HG03103 (cell line): ENCODE measurements around the gene SPDYE2B.
A peak's percentile ranks its signal among the peaks of the same experiment; 100 is the strongest.
"Not testable (repeated sequence)": the region's sequence is repeated elsewhere in the genome, so short reads cannot be mapped to it uniquely, and the experiment has no call there.

Experiments used
- ATAC-seq: cut with Tn5 transposase; IDR thresholded peaks from one replicate; pipeline ENCODE4 v1.9.1; 2021; ENCODE audit warnings: low read depth; ENCODE audit not compliant: unreplicated experiment

Gene SPDYE2B

DNA sequence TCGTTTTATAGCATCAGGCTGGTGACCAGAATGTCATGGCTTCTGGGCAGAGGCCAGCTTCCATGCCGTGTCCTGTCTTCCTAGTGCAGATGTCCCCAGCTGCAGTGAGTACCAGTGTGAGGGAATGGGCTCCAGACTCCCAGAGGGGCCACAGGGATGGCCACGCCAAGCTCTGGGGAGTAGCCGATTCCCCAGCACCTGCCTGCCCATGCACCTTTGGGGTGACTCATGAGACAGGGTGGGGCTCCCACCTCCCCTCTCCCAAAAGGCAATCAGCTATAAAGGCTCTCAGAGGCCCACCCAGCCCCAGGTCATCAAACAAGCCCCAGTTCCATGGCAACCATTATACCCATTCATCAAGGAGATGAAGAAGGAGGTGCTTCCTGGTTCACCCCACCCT, at the start of gene SPDYE2B:
TSS of gene SPDYE2B (plus strand) at position 396 of the 400 bp plus-strand sequence. CDS start 2,030 bp downstream, outside the sequence.
- not testable (repeated sequence) for ATAC-seq

- not testable (repeated sequence) for ATAC-seq
Measured at GRCh38 chr7:102602317-102602716, 47.8 kb upstream of the SPDYE2B start.

DNA sequence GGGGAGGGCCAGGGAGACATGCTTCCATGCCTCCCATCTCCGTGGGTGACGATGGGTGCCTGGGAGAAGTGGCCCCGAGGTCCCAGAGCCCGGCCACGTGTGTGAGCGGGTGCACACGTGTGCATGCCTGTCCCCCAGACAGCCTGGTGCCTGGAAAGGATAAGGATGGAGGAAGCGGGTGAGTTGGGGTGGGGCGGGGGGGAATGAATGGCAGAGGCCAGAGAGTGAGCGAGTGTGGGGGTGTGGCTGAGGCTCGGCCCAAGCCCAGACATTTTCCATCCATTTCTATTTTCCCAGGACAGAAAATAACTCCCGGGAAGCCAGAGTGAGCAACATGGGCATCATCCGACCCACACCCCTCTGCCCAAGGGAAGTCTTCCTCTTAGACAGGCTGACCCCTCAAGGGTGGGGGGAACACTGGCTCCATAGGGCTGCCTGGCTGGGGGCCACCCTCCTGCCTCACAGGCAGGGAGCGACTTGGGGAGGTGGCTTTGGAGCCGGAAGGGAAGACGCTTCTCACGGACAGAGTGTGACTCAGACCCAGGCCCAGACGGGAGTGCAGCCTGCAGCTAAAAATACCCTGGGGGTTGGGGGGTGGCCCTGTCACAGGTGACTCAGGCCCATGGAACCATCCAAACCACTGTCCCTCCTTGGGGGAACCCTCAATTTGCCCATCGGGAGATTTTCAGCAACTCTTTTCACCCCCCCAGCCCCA, 45.5 kb upstream of the SPDYE2B start:
- not testable (repeated sequence) for ATAC-seq

DNA sequence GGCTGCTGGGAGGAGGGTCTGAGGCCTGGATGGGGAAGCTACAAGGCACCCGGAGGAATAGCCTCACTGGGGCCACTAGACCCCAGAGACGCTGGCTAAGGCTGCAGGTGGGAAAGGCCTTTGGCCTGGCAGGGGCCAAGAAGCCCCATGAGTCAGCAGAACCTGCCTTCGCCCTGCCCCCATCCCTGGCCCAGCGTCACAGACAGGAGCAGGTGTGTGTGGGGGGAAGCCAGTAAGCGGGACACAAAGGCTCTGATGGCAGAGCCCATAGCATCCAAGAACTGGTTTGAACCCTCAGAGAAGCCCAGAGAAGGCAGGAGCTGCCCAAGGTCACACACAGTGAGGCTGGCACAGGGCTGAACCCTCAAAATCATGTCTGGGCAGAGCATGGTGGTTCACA, 43.3 kb upstream of the SPDYE2B start:
- ATAC-seq: not testable (repeated sequence)

DNA sequence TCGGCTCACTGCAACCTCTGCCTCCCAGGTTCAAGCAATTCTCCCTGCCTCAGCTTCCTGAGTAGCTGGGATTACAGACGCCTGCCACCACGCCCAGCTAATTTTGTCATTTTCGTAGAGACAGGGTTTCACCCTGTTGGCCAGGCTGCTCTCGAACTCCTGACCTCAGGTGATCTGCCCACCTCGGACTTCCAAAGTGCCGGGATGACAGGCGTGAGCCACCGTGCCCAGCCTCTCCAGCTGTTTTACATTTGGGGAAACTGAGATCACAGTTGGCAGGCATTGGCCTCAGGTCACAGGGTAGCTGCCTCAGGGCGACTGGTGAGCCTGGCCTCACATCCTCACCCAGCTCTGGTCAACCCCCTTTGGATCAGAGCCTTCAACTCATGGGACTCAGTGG, 40.4 kb upstream of the SPDYE2B start:
- ATAC-seq: not testable (repeated sequence)

DNA sequence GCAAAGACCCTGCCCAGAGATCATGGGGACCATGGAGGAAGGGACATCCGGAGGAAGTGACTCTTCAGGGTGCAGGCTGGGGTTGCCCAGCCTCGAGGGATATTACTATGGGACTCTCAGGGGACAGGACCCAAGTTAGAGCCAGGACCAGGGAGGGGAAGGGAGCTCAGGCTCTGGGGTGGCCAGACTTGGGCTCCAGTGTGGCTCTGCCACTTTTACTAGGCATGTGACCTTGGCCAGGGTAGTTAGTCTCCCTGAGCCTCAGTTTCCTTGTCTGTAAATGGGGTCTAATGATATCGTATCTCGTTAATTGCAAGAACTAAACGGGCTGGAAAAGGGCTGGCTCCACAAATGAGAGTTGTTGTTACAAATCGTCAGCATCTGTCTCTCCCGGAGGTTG, 39.7 kb upstream of the SPDYE2B start:
- ATAC-seq: not testable (repeated sequence)

- peak; percentile 45 for ATAC-seq
Measured at GRCh38 chr7:102611013-102611674, 39.0 kb upstream of the SPDYE2B start.

- ATAC-seq: not testable (repeated sequence)
Measured at GRCh38 chr7:102611675-102612325, 38.3 kb upstream of the SPDYE2B start.

GRCh38 chr7:102613575-102614345, 36.4 kb upstream of the SPDYE2B start:
- ATAC-seq: peak; percentile 52

- not testable (repeated sequence) for ATAC-seq
Measured at GRCh38 chr7:102614346-102614697, 35.8 kb upstream of the SPDYE2B start.

- ATAC-seq: not testable (repeated sequence)
Measured at GRCh38 chr7:102614873-102615272, 35.2 kb upstream of the SPDYE2B start.

- not testable (repeated sequence) for ATAC-seq
Measured at GRCh38 chr7:102615930-102616329, 34.2 kb upstream of the SPDYE2B start.

DNA sequence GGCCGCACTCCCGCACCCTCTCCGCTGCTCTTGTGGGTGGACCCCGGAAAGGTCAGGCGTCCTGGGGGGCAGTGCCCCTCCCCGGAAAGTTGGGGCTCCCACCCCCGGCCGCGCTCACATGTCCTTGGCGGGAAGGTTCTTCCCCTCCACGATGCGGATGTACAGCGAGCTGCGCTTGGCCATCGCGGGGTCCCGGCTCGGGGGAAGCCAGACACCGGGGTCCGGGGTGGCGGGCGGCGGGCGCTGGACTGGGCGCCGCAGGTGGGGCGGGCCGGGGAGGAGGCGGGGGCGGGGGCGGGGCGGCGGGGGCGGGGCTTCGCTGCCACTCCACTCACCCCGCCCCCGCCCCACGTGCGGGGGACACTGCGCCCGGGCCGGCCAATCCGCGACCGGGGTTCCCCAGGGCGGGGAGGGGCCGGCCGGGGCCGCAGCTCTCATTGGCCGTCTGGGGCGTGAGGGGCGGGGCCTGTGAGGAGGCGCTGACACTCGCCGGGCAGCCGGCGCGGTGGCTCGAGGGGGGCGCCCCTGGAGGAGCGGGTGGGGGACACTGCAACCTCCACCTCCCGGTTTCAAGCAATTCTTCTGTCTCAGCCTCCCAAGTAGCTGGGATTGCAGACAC, 33.5 kb upstream of the SPDYE2B start, which contains the start of gene RASA4:
TSS of gene RASA4 (minus strand) at position 250 of the 619 bp plus-strand sequence. CDS start at position 183, 67 bp downstream.
- ATAC-seq: peak; percentile 78

GRCh38 chr7:102618122-102618521, 32.0 kb upstream of the SPDYE2B start:
- not testable (repeated sequence) for ATAC-seq

GRCh38 chr7:102627271-102627904, 22.7 kb upstream of the SPDYE2B start:
- not testable (repeated sequence) for ATAC-seq

- ATAC-seq: not testable (repeated sequence)
Measured at GRCh38 chr7:102630622-102631021, 19.5 kb upstream of the SPDYE2B start.

- ATAC-seq: not testable (repeated sequence)
Measured at GRCh38 chr7:102634299-102634698, 15.8 kb upstream of the SPDYE2B start.

GRCh38 chr7:102635354-102635753, 14.8 kb upstream of the SPDYE2B start:
- not testable (repeated sequence) for ATAC-seq

GRCh38 chr7:102636956-102637355, 13.2 kb upstream of the SPDYE2B start:
- ATAC-seq: not testable (repeated sequence)

GRCh38 chr7:102638848-102639247, 11.3 kb upstream of the SPDYE2B start:
- ATAC-seq: not testable (repeated sequence)
